C4-2B (cell line): ENCODE measurements around the gene JOSD2.

Experiments used
- CTCF ChIP-seq: fragments of 450-650 bp; conservative IDR thresholded peaks from 2 replicates; pipeline ENCODE4 v1.5.1; 2017; ENCODE audit warnings: mild to moderate bottlenecking
- ZFX ChIP-seq: fragments of 450-650 bp; IDR thresholded peaks from 2 replicates; pipeline ENCODE4 v1.6.1; 2017

- no peak for TF ChIP-seq CTCF
- no peak for TF ChIP-seq ZFX
Measured at GRCh38 chr19:50480281-50481111, 30.5 kb downstream of the JOSD2 start.
